ENCODE data around the gene REM1.

GRCh38 chr20:31515072-31515774, 40.1 kb downstream of the REM1 start:
- TF ChIP-seq CTCF (IDR thresholded peaks at IDR 0.05) = no peak
- no peak for TF ChIP-seq POLR2AphosphoS5 (IDR thresholded peaks at IDR 0.05)
